Tibial nerve (tissue), 4 donors: Measurements from ENCODE around the gene PRKAR2A. TPM values are rescaled to one million over a fixed set of nuclear protein-coding genes. Genes with fewer than 3 reads are reported as not detected.
A peak's percentile ranks its signal among the peaks of the same experiment; 100 is the strongest.

Experiments used
- DNase-seq, 2 donors: peaks; one replicate each; pipeline ENCODE4 v3.0.0-alpha.2; 2019; ENCODE audit warnings: low spot score in 2 of 2
- H3K27ac ChIP-seq, 4 donors: fragments of 200-600 bp; sonication (generic) in 3 of 4; one replicate each; pipeline ENCODE4 v1.5.1; 2017 to 2019; ENCODE audit warnings: mild to moderate bottlenecking in 1 of 4
- H3K27me3 ChIP-seq, 2 donors: fragments of 200-600 bp; sonication (generic) in 1 of 2; one replicate each; pipeline versions ENCODE4 v1.5.1 to v1.6.0; 2017 to 2019
- H3K36me3 ChIP-seq, 3 donors: fragments of 200-600 bp; sonication (generic); one replicate each; pipeline ENCODE4 v1.5.1; 2018 to 2019
- H3K4me1 ChIP-seq, 4 donors: fragments of 200-600 bp; sonication (generic) in 3 of 4; one replicate each; pipeline ENCODE4 v1.5.1; 2017 to 2019
- H3K4me3 ChIP-seq, 4 donors: fragments of 200-600 bp; sonication (generic) in 3 of 4; one replicate each; pipeline ENCODE4 v1.5.1; 2017 to 2019; ENCODE audit warnings: mild to moderate bottlenecking in 1 of 4, moderate library complexity in 1 of 4
- H3K9me3 ChIP-seq, 4 donors: fragments of 200-600 bp; sonication (generic) in 3 of 4; one replicate each; pipeline ENCODE4 v1.5.1; 2017 to 2019
- CTCF ChIP-seq, 5 experiments: fragments of 200-600 bp in 3 of 5; fragments of 450-650 bp in 2 of 5; sonication (generic) in 3 of 5; IDR thresholded peaks; one replicate each; pipeline ENCODE4 v1.5.1; 2016 to 2019; ENCODE audit warnings: antibody characterized with exemption in 5 of 5, mild to moderate bottlenecking in 3 of 5, moderate library complexity in 2 of 5
- EP300 ChIP-seq, 2 donors: sonication (generic); formaldehyde crosslinking; IDR thresholded peaks; one replicate each; pipeline ENCODE4 v1.6.1; 2017; ENCODE audit warnings: antibody characterized with exemption in 2 of 2, mild to moderate bottlenecking in 1 of 2
- POLR2A ChIP-seq, 2 donors: fragments of 450-650 bp; IDR thresholded peaks; one replicate each; pipeline ENCODE4 v1.6.1; 2017; ENCODE audit warnings: antibody characterized with exemption in 2 of 2, mild to moderate bottlenecking in 2 of 2, moderate library complexity in 2 of 2
- WGBS, 2 donors: methylation state at CpG; one replicate each; pipeline ENCODE4 v1.1.5; 2018; 5-methylcytosine and 5-hydroxymethylcytosine counted together
- total RNA-seq, 4 donors: library from RNA; depleted of rRNA; stranded (reverse); fragments of >200 nt; gene quantifications; one replicate each; pipeline ENCODE4 v1.1.0, GENCODE V29; 2016

Gene PRKAR2A
- total RNA-seq, 4 donors from 2014 or later: 26.9 to 37.5 (median 32.4) TPM

GRCh38 chr3:48863122-48863521, 15.4 kb upstream of the PRKAR2A start:
- H3K9me3 ChIP-seq: no peaks in the 10 kb centered on the region
- H3K27me3 ChIP-seq: no peaks in the 10 kb centered on the region
- H3K4me3 ChIP-seq: no peak overlapping the region
- H3K4me1 ChIP-seq: no peaks in the 10 kb centered on the region
- H3K36me3 ChIP-seq: peaks cover 0 to 57% (median 9%) of the 10 kb centered on the region in 3 donors
- TF ChIP-seq POLR2A (IDR thresholded peaks at IDR 0.05) (no peak), CTCF (IDR thresholded peaks at IDR 0.05) (no peak), EP300 (IDR thresholded peaks at IDR 0.05) (no peak)
- 94 to 98% methylated on average over 3 of the region's 3 CpGs for WGBS, 2 donors
- H3K27ac ChIP-seq: no peak overlapping the region
- DNase-seq: no peak

GRCh38 chr3:48859206-48859605, 11.5 kb upstream of the PRKAR2A start:
- no peak overlapping the region for H3K27ac ChIP-seq
- H3K4me1 ChIP-seq: no peaks in the 10 kb centered on the region
- peaks cover 0 to 62% (median 9%) of the 10 kb centered on the region in 3 donors for H3K36me3 ChIP-seq
- no peaks in the 10 kb centered on the region for H3K27me3 ChIP-seq
- TF ChIP-seq POLR2A (IDR thresholded peaks at IDR 0.05) (no peak), CTCF (IDR thresholded peaks at IDR 0.05) (no peak), EP300 (IDR thresholded peaks at IDR 0.05) (no peak)
- 58 to 73% methylated on average over 2 of the region's 2 CpGs for WGBS, 2 donors
- no peak overlapping the region for H3K4me3 ChIP-seq
- no peak for DNase-seq
- H3K9me3 ChIP-seq: no peaks in the 10 kb centered on the region

- WGBS, 2 donors: 68 to 74% methylated on average over 2 of the region's 2 CpGs
- no peak for TF ChIP-seq POLR2A (IDR thresholded peaks at IDR 0.05)
- TF ChIP-seq EP300 (IDR thresholded peaks at IDR 0.05): no peak
- no peak for TF ChIP-seq CTCF (IDR thresholded peaks at IDR 0.05)
- no peak overlapping the region for H3K4me3 ChIP-seq
- no peak overlapping the region for H3K27ac ChIP-seq
- H3K36me3 ChIP-seq: peaks cover 0 to 62% (median 9%) of the 10 kb centered on the region in 3 donors
- H3K27me3 ChIP-seq: no peaks in the 10 kb centered on the region
- H3K4me1 ChIP-seq: no peaks in the 10 kb centered on the region
- no peaks in the 10 kb centered on the region for H3K9me3 ChIP-seq
- DNase-seq: no peak
Measured at GRCh38 chr3:48858709-48859108, 11.0 kb upstream of the PRKAR2A start.

GRCh38 chr3:48857641-48858040, 10.0 kb upstream of the PRKAR2A start:
- no peak for DNase-seq
- TF ChIP-seq EP300 (IDR thresholded peaks at IDR 0.05): no peak
- TF ChIP-seq CTCF (IDR thresholded peaks at IDR 0.05): no peak
- no peak for TF ChIP-seq POLR2A (IDR thresholded peaks at IDR 0.05)
- no peaks in the 10 kb centered on the region for H3K27me3 ChIP-seq
- no peak overlapping the region for H3K4me3 ChIP-seq
- 53 to 64% methylated on average over 2 of the region's 2 CpGs for WGBS, 2 donors
- peaks cover 0 to 62% (median 9%) of the 10 kb centered on the region in 3 donors for H3K36me3 ChIP-seq
- H3K9me3 ChIP-seq: no peaks in the 10 kb centered on the region
- H3K27ac ChIP-seq: no peak overlapping the region
- H3K4me1 ChIP-seq: no peaks in the 10 kb centered on the region

GRCh38 chr3:48856469-48856868, 8.8 kb upstream of the PRKAR2A start:
- 33 to 40% methylated on average over 4 of the region's 4 CpGs for WGBS, 2 donors
- TF ChIP-seq EP300 (IDR thresholded peaks at IDR 0.05) (no peak), POLR2A (IDR thresholded peaks at IDR 0.05) (no peak)
- H3K27me3 ChIP-seq: no peaks in the 10 kb centered on the region
- H3K36me3 ChIP-seq: peaks cover 0 to 51% (median 9%) of the 10 kb centered on the region in 3 donors
- H3K4me3 ChIP-seq: no peak overlapping the region
- no peaks in the 10 kb centered on the region for H3K4me1 ChIP-seq
- no peak for DNase-seq
- no peaks in the 10 kb centered on the region for H3K9me3 ChIP-seq
- H3K27ac ChIP-seq: peak overlapping the region in 3 of 4 donors; percentile 7 to 34 (median 26)
